Stimulated activated naive B cell treated with anti-CD40 and anti-IgM and Interleukin-4, amounts not matched to agents 10 μg/mL and 1 μg/mL and 100 μg/mL, for 72 hours (primary cell): ENCODE measurements around the gene NOP9.
"Not testable (repeated sequence)": the region's sequence is repeated elsewhere in the genome, so short reads cannot be mapped to it uniquely, and the experiment has no call there.

Experiments
- ATAC-seq, 2 donors: fragments of 150-1000 bp; cut with Tn5 transposase; replicated peaks; 2 replicates each; pipeline ENCODE4 v1.10.0; 2021; ENCODE audit warnings: moderate library complexity in 1 of 2
- DNase-seq: peaks from one replicate; pipeline ENCODE4 v3.0.0; 2021
- H3K27ac Mint-ChIP-seq: one replicate; pipeline ENCODE4 v1.8.0; 2022; ENCODE audit warnings: mild to moderate bottlenecking, mixed read lengths
- H3K27me3 Mint-ChIP-seq, 2 donors: one replicate each; pipeline ENCODE4 v1.8.0; 2022; ENCODE audit warnings: mixed read lengths in 2 of 2
- H3K36me3 Mint-ChIP-seq, 2 donors: one replicate each; pipeline ENCODE4 v1.8.0; 2022; ENCODE audit warnings: mixed read lengths in 2 of 2, mild to moderate bottlenecking in 1 of 2
- H3K4me1 Mint-ChIP-seq, 2 donors: one replicate each; pipeline ENCODE4 v1.8.0; 2022; ENCODE audit warnings: mixed read lengths in 2 of 2, mild to moderate bottlenecking in 1 of 2
- H3K4me3 Mint-ChIP-seq, 2 donors: one replicate each; pipeline ENCODE4 v1.8.0; 2022; ENCODE audit warnings: mild to moderate bottlenecking in 2 of 2, mixed read lengths in 2 of 2, moderate library complexity in 1 of 2
- H3K9me3 Mint-ChIP-seq, 2 donors: one replicate each; pipeline ENCODE4 v1.8.0; 2022; ENCODE audit warnings: mixed read lengths in 2 of 2, mild to moderate bottlenecking in 1 of 2

Gene NOP9

DNA sequence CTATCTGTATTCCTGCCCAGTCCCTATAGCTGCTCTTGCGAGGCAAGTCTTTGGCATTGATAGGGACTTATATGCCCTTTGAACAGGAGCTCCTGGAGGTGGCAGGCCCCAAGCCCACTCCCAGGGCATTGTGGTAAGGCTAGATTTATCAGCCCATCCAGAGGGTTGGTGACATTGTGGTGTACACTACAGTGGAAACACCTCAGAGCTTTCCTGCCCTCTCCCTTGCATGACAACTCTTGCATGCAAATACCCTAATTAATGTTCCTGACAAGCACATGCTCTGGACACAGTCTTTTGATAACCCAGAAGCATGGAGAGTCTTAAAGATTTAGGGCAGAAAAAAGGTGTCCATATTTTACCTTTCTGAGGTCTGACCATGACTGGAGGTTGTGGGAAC, 41.0 kb downstream of the NOP9 start:
- Mint-ChIP-seq H3K9me3 (no peaks in the 10 kb centered on the region), H3K36me3 (peaks cover 16 to 18% of the 10 kb centered on the region in 2 donors), H3K27ac (no peak overlapping the region), H3K4me3 (no peak overlapping the region), H3K4me1 (peaks cover 16 to 27% of the 10 kb centered on the region in 2 donors), H3K27me3 (peaks cover 16 to 20% of the 10 kb centered on the region in 2 donors)
- ATAC-seq (no peak), DNase-seq (no peak)

DNA sequence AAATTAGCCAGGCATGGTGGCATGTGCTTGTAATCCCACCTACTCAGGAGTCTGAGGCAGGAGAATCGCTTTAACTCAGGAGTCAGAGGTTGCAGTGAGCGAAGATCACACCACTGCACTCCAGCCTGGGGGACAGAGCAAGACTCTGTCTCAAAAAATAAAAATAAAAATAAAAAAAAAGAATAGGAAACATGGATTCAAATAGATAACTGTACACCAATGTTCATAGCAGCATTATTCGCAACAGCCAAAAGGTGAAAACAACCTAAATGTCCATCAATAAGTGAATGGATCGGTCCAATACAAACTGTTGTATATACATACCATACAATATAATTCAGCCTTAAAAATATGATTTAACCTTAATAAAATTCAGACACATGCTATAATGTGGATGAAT, 43.2 kb downstream of the NOP9 start:
- Mint-ChIP-seq H3K4me3 (no peak overlapping the region), H3K27ac (no peak overlapping the region), H3K36me3 (peaks cover 3 to 5% of the 10 kb centered on the region in 2 donors), H3K4me1 (peaks cover 15 to 23% of the 10 kb centered on the region in 2 donors), H3K27me3 (peaks cover 23 to 32% of the 10 kb centered on the region in 2 donors), H3K9me3 (no peaks in the 10 kb centered on the region)
- no peak for ATAC-seq
- DNase-seq: no peak

DNA sequence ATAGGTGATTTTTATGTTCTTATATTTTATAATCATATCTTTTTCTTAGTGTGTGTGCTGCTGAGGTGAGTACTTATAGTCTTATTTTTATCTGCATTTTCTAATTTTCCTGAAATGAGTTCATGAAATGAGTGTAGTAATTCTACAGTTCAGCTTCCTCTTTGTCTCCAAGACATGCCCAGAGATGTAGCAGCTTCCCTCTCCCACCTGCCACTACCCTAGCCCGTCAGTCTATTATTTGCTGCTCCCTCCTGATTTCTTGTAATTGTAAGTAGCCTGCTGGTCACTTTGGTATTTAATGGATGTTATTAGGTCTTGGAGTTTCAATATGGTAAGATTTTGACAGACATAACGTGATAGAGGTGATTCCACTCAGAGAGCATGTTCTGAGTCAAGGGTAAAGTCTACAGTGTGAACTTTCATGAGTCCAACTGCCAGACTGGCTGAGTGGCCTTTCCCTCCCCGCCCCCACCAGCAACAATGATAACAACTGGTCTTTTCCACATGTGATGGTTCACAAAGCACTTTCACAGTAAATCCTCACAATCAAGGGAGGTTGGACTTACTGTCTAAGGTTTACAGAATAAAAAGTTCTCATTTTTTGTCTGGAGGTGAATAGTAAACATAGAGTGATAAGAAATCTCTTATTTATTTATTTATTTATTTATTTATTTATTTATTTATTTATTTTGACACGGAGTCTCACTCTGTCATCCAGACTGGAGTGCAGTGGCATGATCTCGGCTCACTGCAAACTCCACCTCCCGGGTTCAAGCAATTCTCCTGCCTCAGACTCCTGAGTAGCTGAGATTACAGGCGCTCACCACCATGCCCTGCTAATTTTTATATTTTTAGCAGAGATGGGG, 44.4 kb downstream of the NOP9 start:
- H3K36me3 Mint-ChIP-seq: no peaks in the 10 kb centered on the region
- H3K9me3 Mint-ChIP-seq: no peaks in the 10 kb centered on the region
- ATAC-seq (no peak), DNase-seq (no peak)
- H3K27me3 Mint-ChIP-seq: peaks cover 23 to 32% of the 10 kb centered on the region in 2 donors
- no peak overlapping the region for H3K27ac Mint-ChIP-seq
- peaks cover 6 to 12% of the 10 kb centered on the region in 2 donors for H3K4me1 Mint-ChIP-seq
- H3K4me3 Mint-ChIP-seq: no peak overlapping the region

DNA sequence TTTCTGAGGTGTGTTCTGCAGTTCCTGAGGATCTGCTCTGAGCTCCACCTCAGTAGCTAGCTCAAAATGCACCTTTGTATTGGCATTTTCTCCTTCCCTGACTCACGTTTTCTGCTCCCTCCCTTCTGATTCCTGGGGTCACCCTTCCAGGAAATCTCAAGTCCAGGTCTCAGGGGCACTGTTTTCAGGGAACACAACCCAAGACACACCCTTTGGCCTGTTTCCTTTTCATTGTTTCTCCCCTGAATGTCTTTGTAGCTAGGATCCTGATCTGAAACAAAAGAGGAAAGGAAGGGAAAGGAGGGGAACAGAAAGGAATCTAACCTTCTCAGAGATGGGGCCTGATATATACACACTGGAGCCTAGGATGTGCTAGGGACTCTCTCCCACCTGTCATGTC, 47.5 kb downstream of the NOP9 start:
- H3K4me1 Mint-ChIP-seq: no peaks in the 10 kb centered on the region
- H3K27me3 Mint-ChIP-seq: peaks cover 35 to 60% of the 10 kb centered on the region in 2 donors
- no peak overlapping the region for H3K4me3 Mint-ChIP-seq
- no peak overlapping the region for H3K27ac Mint-ChIP-seq
- DNase-seq (no peak), ATAC-seq (no peak)
- no peaks in the 10 kb centered on the region for H3K9me3 Mint-ChIP-seq
- no peaks in the 10 kb centered on the region for H3K36me3 Mint-ChIP-seq

DNA sequence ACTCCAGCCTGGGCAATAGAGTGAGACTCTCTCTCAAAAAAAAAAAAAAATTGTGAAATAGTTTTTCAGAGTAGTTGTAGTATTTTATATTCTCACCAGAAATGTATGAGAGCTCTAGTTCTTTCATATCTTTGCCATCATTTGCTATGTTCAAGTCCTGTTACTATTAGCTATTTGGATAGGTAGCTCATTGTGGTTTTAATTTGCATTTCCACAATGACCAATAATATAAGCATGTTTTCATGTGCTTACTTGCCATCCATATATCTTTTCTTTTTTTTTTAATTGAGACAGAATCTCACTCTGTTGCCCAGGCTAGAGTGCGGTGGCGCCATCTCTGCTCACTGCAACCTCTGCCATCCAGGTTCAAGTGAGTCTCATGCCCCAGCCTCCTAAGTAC, 48.5 kb downstream of the NOP9 start:
- peaks cover 36 to 69% of the 10 kb centered on the region in 2 donors for H3K27me3 Mint-ChIP-seq
- no peaks in the 10 kb centered on the region for H3K4me1 Mint-ChIP-seq
- H3K27ac Mint-ChIP-seq: no peak overlapping the region
- no peaks in the 10 kb centered on the region for H3K9me3 Mint-ChIP-seq
- ATAC-seq (no peak), DNase-seq (no peak)
- H3K36me3 Mint-ChIP-seq: no peaks in the 10 kb centered on the region
- no peak overlapping the region for H3K4me3 Mint-ChIP-seq

DNA sequence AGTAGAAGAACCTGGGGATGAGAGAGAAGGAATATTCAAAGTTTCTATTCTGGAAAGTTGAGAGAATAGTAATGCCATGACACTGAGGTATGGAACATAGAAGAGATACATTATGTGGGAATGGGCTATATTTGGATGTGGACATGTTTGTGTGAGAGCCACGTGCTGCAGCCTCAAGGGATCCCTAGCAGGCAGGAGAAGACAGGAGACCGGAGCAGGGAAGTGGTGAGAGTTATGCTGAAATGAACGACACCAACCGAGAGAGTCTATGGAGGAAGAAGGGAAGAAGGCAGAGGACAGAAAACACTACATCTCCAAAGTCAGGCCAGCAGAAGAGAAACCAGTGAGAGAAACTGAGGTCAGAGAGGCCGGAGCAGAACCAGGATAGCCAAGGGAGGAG, 50.1 kb downstream of the NOP9 start:
- H3K36me3 Mint-ChIP-seq: no peaks in the 10 kb centered on the region
- no peak overlapping the region for H3K4me3 Mint-ChIP-seq
- ATAC-seq (no peak), DNase-seq (no peak)
- no peaks in the 10 kb centered on the region for H3K4me1 Mint-ChIP-seq
- H3K27me3 Mint-ChIP-seq: peaks cover 43 to 74% of the 10 kb centered on the region in 2 donors
- H3K9me3 Mint-ChIP-seq: no peaks in the 10 kb centered on the region
- no peak overlapping the region for H3K27ac Mint-ChIP-seq

DNA sequence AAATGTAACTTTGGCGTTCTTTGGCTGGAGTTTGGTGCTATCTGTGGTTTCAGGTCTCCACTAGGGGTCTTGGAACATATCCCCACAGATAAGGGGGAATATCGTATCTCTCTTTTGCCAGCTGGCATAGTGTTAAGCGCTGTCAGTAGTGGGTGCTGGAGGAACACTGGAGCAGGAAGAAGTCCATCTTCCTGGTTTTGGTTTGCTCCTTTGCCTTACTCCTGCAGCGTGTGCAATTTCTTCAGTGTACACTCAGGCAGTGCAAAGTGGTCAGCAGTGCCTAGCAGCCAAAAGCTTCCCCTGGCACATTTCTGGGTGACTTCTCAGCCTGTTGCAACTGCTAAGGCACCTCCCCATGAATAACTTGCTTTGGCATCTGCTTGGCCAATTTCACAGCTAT, 51.9 kb downstream of the NOP9 start:
- Mint-ChIP-seq H3K36me3 (no peaks in the 10 kb centered on the region), H3K27me3 (peaks cover 33 to 58% of the 10 kb centered on the region in 2 donors)
- DNase-seq: no peak

DNA sequence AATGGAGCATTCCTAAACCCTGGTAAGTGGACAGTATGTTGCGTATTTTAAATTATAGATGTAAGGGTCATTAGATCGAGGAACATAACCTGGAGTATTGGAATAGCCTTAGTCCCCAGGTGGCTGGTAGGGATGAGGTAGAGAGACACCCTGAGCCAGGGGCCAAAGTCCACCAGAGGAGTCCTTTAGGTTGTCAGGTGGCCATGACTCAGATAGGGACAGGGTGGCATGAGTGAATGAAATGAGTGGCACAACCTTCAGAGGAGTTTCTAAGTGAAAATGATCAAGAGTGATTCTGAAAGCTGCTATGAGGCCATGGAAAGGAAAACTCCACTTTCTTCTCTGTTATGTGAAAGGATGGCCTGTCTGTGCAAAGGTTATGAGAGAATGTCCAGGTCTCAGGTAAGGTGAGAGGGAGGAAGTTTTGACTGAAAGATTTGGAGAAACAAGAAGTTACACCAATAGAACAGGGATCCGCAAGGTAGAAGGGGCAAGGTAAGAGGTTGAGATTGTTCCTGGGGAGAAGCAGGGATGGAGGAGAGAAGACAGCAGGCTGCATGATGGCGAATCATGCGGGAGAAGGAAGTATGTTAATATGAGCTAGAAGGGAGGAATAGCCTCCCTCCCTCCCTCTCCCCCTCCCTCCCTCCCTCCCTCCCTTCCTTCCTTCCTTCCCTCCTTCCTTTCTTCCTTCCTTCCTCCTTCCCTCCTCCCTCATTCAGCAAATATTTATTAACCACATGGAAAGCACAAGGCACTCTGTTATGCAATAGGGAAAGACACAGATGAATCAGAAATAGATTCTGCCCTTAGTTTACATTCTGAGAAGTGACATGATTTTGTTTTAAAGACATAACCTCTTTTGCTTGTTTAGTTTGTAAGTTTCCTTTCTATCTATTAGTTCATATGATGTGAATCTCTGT, 54.2 kb downstream of the NOP9 start:
- no peak for DNase-seq
- Mint-ChIP-seq H3K27me3 (peaks cover 31 to 67% of the 10 kb centered on the region in 2 donors), H3K9me3 (no peaks in the 10 kb centered on the region), H3K4me1 (no peaks in the 10 kb centered on the region), H3K36me3 (no peaks in the 10 kb centered on the region), H3K27ac (no peak overlapping the region), H3K4me3 (no peak overlapping the region)
- ATAC-seq: peak; percentile 34 to 52

More for the DNA sequence above, 51.9 kb downstream of the NOP9 start:
- Mint-ChIP-seq H3K4me1 (no peaks in the 10 kb centered on the region), H3K9me3 (no peaks in the 10 kb centered on the region), H3K4me3 (no peak overlapping the region), H3K27ac (no peak overlapping the region)
- no peak for ATAC-seq

DNA sequence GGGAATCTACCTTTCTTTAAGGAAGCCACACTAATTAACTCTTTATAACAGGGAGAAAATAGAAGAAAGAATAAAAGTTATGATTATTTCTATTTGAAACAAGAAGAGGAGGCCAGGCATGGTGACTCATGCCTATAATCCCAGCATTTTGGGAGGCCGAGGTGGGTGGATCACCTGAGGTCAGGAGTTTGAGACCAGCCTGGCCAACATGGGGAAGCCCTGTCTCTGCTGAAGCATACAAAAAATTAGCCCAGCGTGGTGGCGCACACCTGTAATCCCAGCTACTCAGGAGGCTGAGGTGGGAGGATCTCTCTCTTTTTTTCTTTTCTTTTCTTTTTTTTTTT, 54.8 kb downstream of the NOP9 start:
- H3K27ac Mint-ChIP-seq, ATAC-seq, DNase-seq, H3K36me3 Mint-ChIP-seq, H3K9me3 Mint-ChIP-seq, H3K4me3 Mint-ChIP-seq, H3K4me1 Mint-ChIP-seq: not testable (repeated sequence)
- peaks cover 28 to 63% of the 10 kb centered on the region in 2 donors for H3K27me3 Mint-ChIP-seq

DNA sequence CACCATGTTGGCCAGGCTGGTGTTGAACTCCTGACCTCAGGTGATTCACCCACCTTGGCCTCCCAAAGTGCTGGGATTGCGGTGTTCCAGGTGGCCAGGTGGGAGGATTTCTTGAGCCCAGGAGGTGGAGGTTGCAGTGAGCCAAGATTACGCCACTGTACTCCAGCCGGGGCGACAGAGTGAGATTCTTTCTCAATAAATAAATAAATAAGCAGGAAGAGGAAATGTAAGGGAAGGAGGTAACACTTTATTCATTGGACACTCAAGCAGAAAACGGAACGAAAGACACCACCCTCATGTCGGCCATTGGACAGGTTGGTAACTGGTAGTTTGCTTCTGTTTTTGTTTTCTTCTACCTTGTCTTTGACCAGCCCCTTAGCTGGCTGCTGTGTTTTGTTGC, 55.4 kb downstream of the NOP9 start:
- no peaks in the 10 kb centered on the region for H3K9me3 Mint-ChIP-seq

DNA sequence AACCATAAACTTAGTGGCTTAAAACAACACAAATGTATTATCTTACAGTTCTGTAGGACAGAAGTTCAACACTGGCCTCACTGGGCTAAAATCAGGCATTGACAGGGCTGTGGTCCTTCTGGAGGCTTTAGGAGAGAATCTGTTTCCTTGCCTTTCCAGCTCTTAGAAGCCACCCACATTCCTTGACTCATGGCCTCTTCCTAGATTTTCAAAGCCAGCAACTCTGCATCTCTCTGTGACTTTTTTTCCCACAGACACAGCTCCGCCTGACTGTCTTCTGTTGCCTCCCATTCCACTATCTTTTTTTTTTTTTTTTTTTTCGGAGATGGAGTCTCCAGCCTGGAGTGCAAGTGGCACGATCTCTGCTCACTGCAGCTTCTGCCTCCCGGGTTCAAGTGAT, 56.6 kb downstream of the NOP9 start:
- Mint-ChIP-seq H3K4me3 (no peak overlapping the region), H3K27me3 (peaks cover 14 to 48% of the 10 kb centered on the region in 2 donors), H3K9me3 (no peaks in the 10 kb centered on the region), H3K36me3 (no peaks in the 10 kb centered on the region), H3K4me1 (no peaks in the 10 kb centered on the region), H3K27ac (no peak overlapping the region)
- DNase-seq (no peak), ATAC-seq (no peak)

More for the DNA sequence above, 55.4 kb downstream of the NOP9 start:
- no peak for ATAC-seq
- no peak overlapping the region for H3K27ac Mint-ChIP-seq
- no peak for DNase-seq
- H3K27me3 Mint-ChIP-seq: peaks cover 23 to 58% of the 10 kb centered on the region in 2 donors
- H3K4me3 Mint-ChIP-seq: no peak overlapping the region
- no peaks in the 10 kb centered on the region for H3K36me3 Mint-ChIP-seq
- no peaks in the 10 kb centered on the region for H3K4me1 Mint-ChIP-seq
